Upper lobe of right lung (tissue), 1 donor: ENCODE measurements around the gene GYS2. TPM values are rescaled to one million over a fixed set of nuclear protein-coding genes. Genes with fewer than 3 reads are reported as not detected.
"Not testable (repeated sequence)": the region's sequence is repeated elsewhere in the genome, so short reads cannot be mapped to it uniquely, and the experiment has no call there.

Source experiments
- ATAC-seq: fragments of 200-7000 bp; cut with Tn5 transposase; one replicate; pipeline ENCODE4 v1.9.1; 2020; ENCODE audit warnings: mild to moderate bottlenecking, moderate library complexity
- DNase-seq: peaks from one replicate; pipeline ENCODE4 v3.0.0-alpha.2; 2020
- H3K27ac ChIP-seq: fragments of 200-600 bp; one replicate; pipeline ENCODE4 v1.8.0; 2022
- H3K27me3 ChIP-seq: fragments of 200-600 bp; one replicate; pipeline ENCODE4 v1.8.0; 2022; ENCODE audit warnings: mild to moderate bottlenecking
- H3K36me3 ChIP-seq: fragments of 200-600 bp; one replicate; pipeline ENCODE4 v1.8.0; 2022
- H3K4me1 ChIP-seq: fragments of 200-600 bp; one replicate; pipeline ENCODE4 v1.8.0; 2022
- H3K4me3 ChIP-seq: fragments of 200-600 bp; one replicate; pipeline ENCODE4 v1.8.0; 2022; ENCODE audit warnings: mild to moderate bottlenecking
- H3K9me3 ChIP-seq: fragments of 200-600 bp; one replicate; pipeline ENCODE4 v1.8.0; 2022
- intact Hi-C: fragments of 100-400 bp; cut with DNase I; formaldehyde crosslinking; loops from one replicate; pipeline ENCODE4 v1.11.0; 2022
- total RNA-seq: library from RNA; stranded (reverse); fragmentation: NEBNext Ultra II Directional; extraction: Animal tissue kit (Norgen Biotek cat#: 25700); gene quantifications from one replicate; pipeline ENCODE4 v1.2.1, GENCODE V29; 2021
- TF ChIP-seq, protein P1 (sequence below): fragments of 200-600 bp; IDR thresholded peaks from one replicate; pipeline ENCODE4 v1.8.0; 2022; ENCODE audit warnings: antibody characterized with exemption
- donor health status: DM: no; HTN: yes; CAD: no; lungs with severe emphysema.

Gene GYS2
- total RNA-seq, 1 donor from 2014 or later: not detected

DNA sequence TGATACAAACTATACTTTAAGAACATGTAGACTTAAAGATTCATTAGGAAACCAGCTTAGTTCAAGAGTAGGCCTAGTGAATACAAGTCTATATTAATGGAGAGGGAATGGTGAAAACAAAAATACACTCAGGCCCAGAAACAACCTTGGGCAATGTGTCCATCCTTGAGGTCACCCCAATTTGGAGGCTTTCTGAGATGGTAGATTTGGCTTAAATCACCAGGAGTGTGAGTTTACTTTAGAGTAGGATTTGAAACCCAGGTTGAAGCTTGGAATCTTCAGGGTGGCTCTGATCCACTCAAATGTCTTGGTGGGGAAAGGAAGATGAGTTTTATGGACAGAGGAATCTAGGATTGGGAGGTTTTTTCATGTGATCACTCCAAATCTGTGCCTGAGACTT lies 42.5 kb upstream of the GYS2 start:
- no peak overlapping the region for H3K4me3 ChIP-seq
- peaks cover 78% of the 10 kb centered on the region for H3K36me3 ChIP-seq
- intact Hi-C loops: no loop called here
- ATAC-seq (no peak), DNase-seq (no peak)
- H3K9me3 ChIP-seq: no peaks in the 10 kb centered on the region
- no peak overlapping the region for H3K27ac ChIP-seq
- H3K4me1 ChIP-seq: peaks cover 4% of the 10 kb centered on the region
- no peaks in the 10 kb centered on the region for H3K27me3 ChIP-seq
- TF ChIP-seq, protein P1, sequence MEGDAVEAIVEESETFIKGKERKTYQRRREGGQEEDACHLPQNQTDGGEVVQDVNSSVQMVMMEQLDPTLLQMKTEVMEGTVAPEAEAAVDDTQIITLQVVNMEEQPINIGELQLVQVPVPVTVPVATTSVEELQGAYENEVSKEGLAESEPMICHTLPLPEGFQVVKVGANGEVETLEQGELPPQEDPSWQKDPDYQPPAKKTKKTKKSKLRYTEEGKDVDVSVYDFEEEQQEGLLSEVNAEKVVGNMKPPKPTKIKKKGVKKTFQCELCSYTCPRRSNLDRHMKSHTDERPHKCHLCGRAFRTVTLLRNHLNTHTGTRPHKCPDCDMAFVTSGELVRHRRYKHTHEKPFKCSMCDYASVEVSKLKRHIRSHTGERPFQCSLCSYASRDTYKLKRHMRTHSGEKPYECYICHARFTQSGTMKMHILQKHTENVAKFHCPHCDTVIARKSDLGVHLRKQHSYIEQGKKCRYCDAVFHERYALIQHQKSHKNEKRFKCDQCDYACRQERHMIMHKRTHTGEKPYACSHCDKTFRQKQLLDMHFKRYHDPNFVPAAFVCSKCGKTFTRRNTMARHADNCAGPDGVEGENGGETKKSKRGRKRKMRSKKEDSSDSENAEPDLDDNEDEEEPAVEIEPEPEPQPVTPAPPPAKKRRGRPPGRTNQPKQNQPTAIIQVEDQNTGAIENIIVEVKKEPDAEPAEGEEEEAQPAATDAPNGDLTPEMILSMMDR: no peak

DNA sequence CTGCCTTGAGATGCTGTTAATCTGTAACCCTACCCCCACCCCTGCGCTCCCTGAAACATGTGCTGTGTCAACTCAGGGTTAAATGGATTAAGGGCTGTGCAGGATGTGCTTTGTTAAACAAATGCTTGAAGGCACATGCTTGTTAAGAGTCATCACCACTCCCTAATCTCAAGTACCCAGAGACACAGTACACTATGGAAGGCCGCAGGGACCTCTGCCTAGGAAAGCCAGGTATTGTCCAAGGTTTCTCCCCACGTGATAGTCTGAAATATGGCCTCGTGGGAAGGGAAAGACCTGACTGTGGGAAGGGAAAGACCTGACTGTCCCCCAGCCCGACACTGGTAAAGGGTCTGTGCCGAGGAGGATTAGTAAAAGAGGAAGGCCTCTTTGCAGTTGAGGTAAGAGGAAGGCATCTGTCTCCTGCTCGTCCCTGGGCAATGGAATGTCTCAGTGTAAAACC lies 40.4 kb upstream of the GYS2 start:
- ATAC-seq, DNase-seq, intact Hi-C loops, H3K4me3 ChIP-seq, H3K27ac ChIP-seq, H3K27me3 ChIP-seq, H3K9me3 ChIP-seq, H3K4me1 ChIP-seq: not testable (repeated sequence)
- peaks cover 78% of the 10 kb centered on the region for H3K36me3 ChIP-seq

DNA sequence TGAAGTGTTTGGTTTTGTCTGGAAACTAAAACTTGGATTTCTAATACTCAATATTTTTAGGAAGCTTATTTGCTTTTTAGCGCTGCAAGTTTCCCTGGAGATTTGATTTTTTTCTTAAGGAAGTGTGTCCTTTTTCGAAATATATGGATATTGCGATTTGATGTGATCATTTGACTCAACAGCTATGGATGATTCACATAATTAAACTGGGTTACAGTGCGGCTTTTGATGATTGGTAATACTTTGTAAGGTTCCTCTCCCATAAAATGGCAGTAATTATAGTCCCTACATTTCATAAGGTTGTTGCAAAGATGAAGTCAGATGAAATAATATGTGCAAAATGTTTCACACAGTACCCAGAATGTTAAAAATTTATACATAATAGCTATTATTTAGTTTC lies 39.9 kb upstream of the GYS2 start:
- ATAC-seq (no peak), DNase-seq (no peak)
- no peaks in the 10 kb centered on the region for H3K9me3 ChIP-seq
- H3K27me3 ChIP-seq: no peaks in the 10 kb centered on the region
- intact Hi-C loops: no loop called here
- H3K36me3 ChIP-seq: peaks cover 79% of the 10 kb centered on the region
- H3K27ac ChIP-seq: no peak overlapping the region
- peaks cover 8% of the 10 kb centered on the region for H3K4me1 ChIP-seq
- H3K4me3 ChIP-seq: no peak overlapping the region
- TF ChIP-seq, protein P1: no peak

DNA sequence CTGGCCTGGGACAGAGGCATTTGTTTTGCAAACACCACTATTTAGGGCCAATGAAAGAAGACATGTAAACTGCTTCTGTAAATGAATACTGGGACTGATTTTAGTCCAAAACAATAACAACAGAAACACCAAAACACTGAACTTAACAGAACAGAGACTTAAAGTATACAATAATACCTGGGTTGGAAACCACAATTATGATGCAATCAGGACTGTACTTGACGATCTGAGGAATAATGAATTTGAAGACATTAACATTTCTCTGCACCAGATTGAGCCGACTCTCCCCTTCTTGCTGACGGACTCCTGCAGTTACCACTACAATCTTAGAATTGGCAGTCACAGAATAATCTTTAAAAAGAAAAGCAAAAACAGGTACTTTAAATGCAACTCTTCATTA lies 39.1 kb upstream of the GYS2 start:
- TF ChIP-seq, protein P1: no peak
- Histone ChIP-seq H3K27ac (no peak overlapping the region), H3K27me3 (no peaks in the 10 kb centered on the region), H3K4me3 (no peak overlapping the region), H3K9me3 (no peaks in the 10 kb centered on the region), H3K36me3 (peaks cover 77% of the 10 kb centered on the region), H3K4me1 (peaks cover 8% of the 10 kb centered on the region)
- ATAC-seq (no peak), DNase-seq (no peak)
- intact Hi-C loops: no loop called here

DNA sequence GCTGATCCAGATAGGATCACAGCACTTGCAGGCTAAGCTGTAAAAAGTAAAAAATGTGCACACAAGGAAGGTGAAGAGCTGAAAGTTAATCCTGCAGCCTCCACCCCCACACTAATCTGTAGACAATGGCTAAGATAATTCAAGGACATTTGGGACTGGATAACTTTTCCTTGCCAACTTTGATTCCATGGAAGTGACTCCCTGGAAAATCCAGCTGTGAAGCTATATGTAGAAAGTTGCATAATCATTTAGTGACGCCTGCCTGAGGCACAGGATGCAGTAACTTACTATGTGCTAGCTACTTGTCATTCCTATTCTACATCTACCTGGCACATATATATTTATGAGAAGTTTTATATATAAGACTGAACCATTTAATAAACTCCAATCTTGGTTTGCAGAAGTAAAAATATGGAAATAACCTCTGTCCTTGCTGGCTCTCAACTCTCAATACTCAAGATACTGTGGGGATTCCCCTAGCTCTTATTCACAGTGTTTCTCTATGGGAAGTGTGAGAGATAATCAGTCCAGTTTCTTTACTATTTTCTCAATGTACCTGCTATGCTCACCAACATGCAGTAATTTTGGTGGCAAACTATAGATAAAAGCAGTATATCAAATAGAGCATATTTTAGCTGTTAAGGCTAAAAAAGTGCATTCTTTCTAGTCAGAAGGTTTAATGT lies 38.2 kb upstream of the GYS2 start:
- H3K4me1 ChIP-seq: peaks cover 8% of the 10 kb centered on the region
- H3K27me3 ChIP-seq: no peaks in the 10 kb centered on the region
- intact Hi-C loops: no loop called here
- no peak for ATAC-seq
- H3K4me3 ChIP-seq: no peak overlapping the region
- DNase-seq: no peak
- H3K9me3 ChIP-seq: no peaks in the 10 kb centered on the region
- H3K36me3 ChIP-seq: peaks cover 86% of the 10 kb centered on the region
- TF ChIP-seq, protein P1: no peak
- H3K27ac ChIP-seq: no peak overlapping the region

DNA sequence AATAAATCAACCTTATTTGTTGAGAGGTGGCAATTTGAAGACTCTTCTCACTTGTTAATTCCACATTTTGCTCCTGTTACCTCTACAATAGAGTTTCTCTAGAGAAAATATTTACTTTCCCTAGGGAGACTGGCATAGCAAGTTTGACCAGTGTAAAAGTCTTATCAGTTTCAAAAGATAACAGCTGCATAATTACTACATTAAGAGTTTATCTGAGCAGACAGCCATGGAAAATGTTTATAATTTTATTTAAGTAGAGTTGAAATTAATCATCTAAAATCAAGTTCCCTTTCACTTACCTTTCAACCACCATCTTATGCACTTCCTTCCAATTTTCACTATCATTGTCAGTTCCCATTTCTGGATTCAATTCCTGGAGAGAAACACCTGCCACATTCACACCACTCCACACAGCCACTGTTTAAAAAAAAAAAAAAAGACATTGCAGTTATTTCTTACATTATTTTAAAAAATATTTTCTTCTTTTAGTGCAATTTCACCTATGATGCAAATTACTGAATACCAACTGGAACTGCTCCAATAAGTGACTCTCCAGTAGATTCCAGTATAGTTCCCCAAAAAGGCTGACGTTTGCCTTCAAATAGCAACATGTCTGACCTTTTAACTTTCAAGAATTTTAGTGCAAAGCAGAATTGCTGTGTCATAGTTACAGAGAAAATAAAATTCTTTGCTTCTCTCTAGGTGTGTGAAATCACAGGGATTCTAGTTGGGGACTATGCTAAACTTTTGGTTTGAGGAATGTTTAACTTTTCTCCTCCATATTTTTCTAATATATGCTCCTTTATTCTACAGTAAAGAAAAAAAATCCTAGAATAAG lies 33.6 kb upstream of the GYS2 start:
- Histone ChIP-seq H3K4me3 (no peak overlapping the region), H3K4me1 (peaks cover 8% of the 10 kb centered on the region), H3K27me3 (no peaks in the 10 kb centered on the region), H3K36me3 (peaks cover 84% of the 10 kb centered on the region), H3K9me3 (no peaks in the 10 kb centered on the region), H3K27ac (no peak overlapping the region)
- DNase-seq (no peak), ATAC-seq (no peak)
- intact Hi-C loops: no loop called here
- TF ChIP-seq, protein P1: no peak
